GM13977 (cell line): Measurements from ENCODE around the gene MRPL54.
"Not testable (repeated sequence)": the region's sequence is repeated elsewhere in the genome, so short reads cannot be mapped to it uniquely, and the experiment has no call there.

Experiments used
- DNase-seq: peaks from one replicate; pipeline ENCODE4 v3.0.0; 2012; ENCODE audit warnings: low spot score
- CTCF ChIP-seq: IDR thresholded peaks from 2 replicates; pipeline ENCODE4 v1.5.1; 2012; ENCODE audit warnings: mild to moderate bottlenecking, control low read depth; ENCODE audit not compliant: insufficient read depth; ENCODE audit errors: extremely low read depth, missing control alignments
- in situ Hi-C: fragments of 300-500 bp; cut with MboI; formaldehyde crosslinking; loops from one replicate; pipeline ENCODE4 v1.12.0; 2022; ENCODE audit warnings: low sequenced_read_pairs, low pct_unique_long_range_greater_than_20kb, mixed read lengths, inconsistent platforms; ENCODE audit not compliant: unreplicated experiment

MRPL54 gene

DNA sequence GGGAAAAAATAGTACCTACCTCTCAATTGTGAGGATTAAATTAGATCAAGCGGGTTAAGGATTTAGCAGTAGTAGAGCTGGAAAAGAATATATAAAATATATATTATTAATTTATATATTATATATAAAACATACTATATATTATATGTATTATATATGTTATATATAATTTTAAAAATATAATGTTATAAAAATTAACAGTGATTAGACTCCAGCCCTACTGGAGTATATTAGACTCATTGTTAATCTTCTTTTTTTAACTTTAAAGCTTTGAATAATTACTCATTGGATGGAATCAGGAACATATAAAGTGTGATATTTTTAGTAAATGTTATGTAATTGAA lies 380 bp upstream of the MRPL54 start:
- TF ChIP-seq CTCF, result no peak
- no peak for DNase-seq
- in situ Hi-C loops, result no loop called here

DNA sequence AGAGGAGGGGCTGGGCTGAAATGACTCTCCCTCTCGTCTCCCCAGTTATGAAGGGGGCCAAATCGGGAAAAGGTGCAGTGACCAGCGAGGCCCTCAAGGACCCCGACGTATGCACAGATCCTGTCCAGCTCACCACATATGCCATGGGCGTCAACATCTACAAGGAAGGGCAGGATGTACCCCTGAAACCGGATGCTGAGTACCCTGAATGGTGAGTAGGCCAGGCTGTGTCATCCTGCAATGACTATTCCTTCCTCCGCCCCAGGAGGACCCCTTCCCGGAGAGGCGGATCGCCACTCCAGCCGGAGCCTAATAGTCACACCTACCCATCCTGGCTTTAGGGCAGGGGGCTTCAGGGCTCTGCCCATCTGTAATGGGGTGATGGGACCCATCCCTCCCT lies 2.6 kb downstream of the MRPL54 start:
- in situ Hi-C loops, result no loop called here
- DNase-seq, result no peak
- no peak for TF ChIP-seq CTCF

GRCh38 chr19:3765757-3766156 lies 3.3 kb downstream of the MRPL54 start:
- DNase-seq, in situ Hi-C loops: not testable (repeated sequence)

- DNase-seq, result no peak
- in situ Hi-C loops, result no loop called here
- no peak for TF ChIP-seq CTCF
Measured at GRCh38 chr19:3766520-3766919, 4.0 kb downstream of the MRPL54 start.

DNA sequence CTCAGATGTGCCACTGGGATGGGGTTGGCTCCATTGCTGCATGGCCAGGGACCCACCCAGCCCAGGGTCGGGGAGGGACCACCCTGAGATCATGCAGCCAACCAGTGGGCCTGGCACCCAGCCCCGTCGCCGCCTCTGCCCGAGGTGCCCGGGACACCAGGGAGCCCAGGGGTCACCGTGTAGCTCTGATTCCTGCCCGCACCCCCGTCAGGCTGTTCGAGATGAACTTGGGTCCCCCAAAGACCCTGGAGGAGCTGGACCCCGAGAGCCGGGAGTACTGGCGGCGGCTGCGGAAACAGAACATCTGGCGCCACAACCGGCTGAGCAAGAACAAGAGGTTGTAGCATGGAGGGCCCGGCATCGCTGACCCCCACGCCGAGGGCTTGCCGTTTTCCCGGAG lies 4.6 kb downstream of the MRPL54 start:
- no peak for DNase-seq
- in situ Hi-C loops, result no loop called here
- no peak for TF ChIP-seq CTCF

- TF ChIP-seq CTCF, result no peak
- in situ Hi-C loops, result no loop called here
Measured at GRCh38 chr19:3768015-3768747, 5.7 kb downstream of the MRPL54 start.

DNA sequence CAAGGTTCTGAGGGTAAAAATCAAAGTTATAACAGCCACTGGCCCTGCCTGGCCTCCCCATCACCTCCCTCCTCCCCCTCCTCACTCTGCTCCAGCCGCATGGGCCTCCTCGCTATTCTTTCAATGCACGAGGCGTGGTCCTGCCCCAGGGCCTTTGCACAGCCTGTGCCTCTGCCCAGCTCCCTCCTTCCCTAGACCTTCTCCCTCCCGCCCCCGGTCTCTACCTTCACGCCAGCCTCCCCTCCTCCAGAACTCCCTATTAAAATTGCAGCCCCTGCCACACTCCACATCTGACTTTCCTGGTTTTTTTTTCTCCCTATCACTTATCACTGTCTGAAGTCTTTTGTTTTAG lies 6.2 kb downstream of the MRPL54 start:
- in situ Hi-C loops, result no loop called here

More at GRCh38 chr19:3768015-3768747, 5.7 kb downstream of the MRPL54 start:
- DNase-seq, result no peak

More for the DNA sequence above, 6.2 kb downstream of the MRPL54 start:
- TF ChIP-seq CTCF, result no peak
- DNase-seq, result no peak
